Measurements from ENCODE around the gene DGKE. TPM values are rescaled to one million over a fixed set of nuclear protein-coding genes. Genes with fewer than 3 reads are reported as not detected.

Gene DGKE
- total and polyA plus RNA-seq, 2 of the 13 experiments (the other 11 are each of a cell fraction or from before 2014, with no cell fraction given) = 3.2 to 5.3 TPM

DNA sequence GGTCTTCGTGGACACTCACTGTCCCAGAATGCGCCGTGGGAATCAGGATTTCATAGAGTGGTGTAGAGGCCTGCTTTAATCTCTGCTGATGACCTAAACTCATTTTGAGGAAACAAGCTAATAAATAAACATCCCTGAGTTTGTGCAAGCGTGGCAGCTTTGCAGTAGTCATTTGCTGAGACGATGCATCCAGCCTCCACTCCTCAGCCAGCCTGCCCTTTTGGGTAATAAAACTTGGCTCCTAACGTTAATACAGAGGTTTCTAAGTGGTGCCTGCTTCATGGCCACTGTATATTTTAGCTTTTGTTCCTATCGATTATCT lies 1.3 kb downstream of the DGKE start:
- no peak for ATAC-seq
- Histone ChIP-seq H3K27ac (ENCODE audit: extremely low read length, insufficient read depth, low read length) (peak overlapping the region; percentile 50), H3K9ac (ENCODE audit: insufficient read depth, low read depth, low read length) (peak overlapping the region; percentile 66), H3K9me3 (ENCODE audit: low read length) (no peaks in the 10 kb centered on the region), H2AFZ (ENCODE audit: low read length) (no peak overlapping the region), H4K20me1 (ENCODE audit: insufficient read depth, low read length) (no peaks in the 10 kb centered on the region), H3K36me3 (replicated peaks in 1 of 2; ENCODE audit: control insufficient read depth in 1 of 2, insufficient read depth in 2 of 2, low read length in 2 of 2) (no peaks in the 10 kb centered on the region), H3K4me3 (replicated peaks in 1 of 3; ENCODE audit: insufficient read depth in 1 of 3, low read depth in 2 of 3, low read length in 3 of 3) (peak overlapping the region; percentile 69 to 86 (median 75)), H3K4me1 (ENCODE audit: insufficient read depth, low read length) (peaks cover 54% of the 10 kb centered on the region), H3K4me2 (ENCODE audit: low read depth, low read length) (peak overlapping the region; percentile 96), H3K27me3 (ENCODE audit: control insufficient read depth in 1 of 2, insufficient read depth in 2 of 2, low read length in 2 of 2) (no peaks in the 10 kb centered on the region; a peak in 1 of 5 replicates), H3K79me2 (ENCODE audit: insufficient read depth, low read length) (no peaks in the 10 kb centered on the region)
- WGBS (ENCODE audit: low lambda C conversion rate) = 43% methylated on average over 7 of the region's 7 CpGs
- no peak for FAIRE-seq
- no TSS peak for BruUV-seq (replicated peaks)
- CTCF ChIA-PET (ENCODE audit: low intra/inter-chr PET ratio, low total read pairs) = no interaction called here
- in situ Hi-C loops (cut with HindIII; ENCODE audit: extremely low pct_ligation_motif_present, low pct_unique_long_range_greater_than_20kb) = no loop called here
- TF ChIP-seq ZNF317 (CRISPR knock-in tag; IDR thresholded peaks at IDR 0.05) = no peak
- TF ChIP-seq, protein P1, sequence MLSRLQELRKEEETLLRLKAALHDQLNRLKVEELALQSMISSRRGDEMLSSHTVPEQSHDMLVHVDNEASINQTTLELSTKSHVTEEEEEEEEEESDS (CRISPR knock-in tag; IDR thresholded peaks at IDR 0.05; ENCODE audit: borderline replicate concordance) = no peak
- 0 out of 2 replicates have a peak, but pooled peaks have one; percentile 13 for TF ChIP-seq SATB2 (CRISPR knock-in tag; IDR thresholded peaks at IDR 0.05)
- no peak for TF ChIP-seq PHF8 (CRISPR knock-in tag; IDR thresholded peaks at IDR 0.05)
- 0 out of 2 replicates have a peak, but pooled peaks have one; percentile 5 for TF ChIP-seq ZFP90 (CRISPR knock-in tag; IDR thresholded peaks at IDR 0.05; ENCODE audit: borderline replicate concordance)
- no peak for TF ChIP-seq ZFP36L2 (CRISPR knock-in tag; IDR thresholded peaks at IDR 0.05)
- no peak for TF ChIP-seq BRD4 (CRISPR knock-in tag; IDR thresholded peaks at IDR 0.05)
- TF ChIP-seq ZNF205 (CRISPR knock-in tag; IDR thresholded peaks at IDR 0.05) = no peak
- no peak for TF ChIP-seq GLI4 (CRISPR knock-in tag; IDR thresholded peaks at IDR 0.05; ENCODE audit: borderline replicate concordance)
- no peak for TF ChIP-seq U2AF1 (optimal IDR thresholded peaks at IDR 0.05; ENCODE audit: low read depth, low read length)
- no peak for TF ChIP-seq ZNF879 (CRISPR knock-in tag; IDR thresholded peaks at IDR 0.05)
- no peak for TF ChIP-seq U2AF2 (IDR thresholded peaks at IDR 0.05; ENCODE audit: low read depth, low read length)
- TF ChIP-seq THRA (CRISPR knock-in tag; IDR thresholded peaks at IDR 0.05; ENCODE audit: borderline replicate concordance) = no peak
- TF ChIP-seq ZC3H4 (CRISPR knock-in tag; IDR thresholded peaks at IDR 0.05; ENCODE audit: borderline replicate concordance) = no peak
- TF ChIP-seq ZNF567 (CRISPR knock-in tag; IDR thresholded peaks at IDR 0.05; ENCODE audit: borderline replicate concordance) = no peak
- TF ChIP-seq DR1 (CRISPR knock-in tag; IDR thresholded peaks at IDR 0.05) = 0 out of 2 replicates have a peak, but pooled peaks have one; percentile 3
- TF ChIP-seq FOXO1 (CRISPR knock-in tag; IDR thresholded peaks at IDR 0.05) = 0 out of 2 replicates have a peak, but pooled peaks have one; percentile 5
- no peak for TF ChIP-seq HOXA7 (CRISPR knock-in tag; IDR thresholded peaks at IDR 0.05)
- DNase-seq (ENCODE audit: low spot score) = no peak
- POLR2A ChIA-PET = interaction anchor here (0.8 to 2.6 kb wide), 2 partner anchors 16 to 79 kb away, joined by 3 to 25 read pairs; partner anchors contain the start of gene TRIM25
- intact Hi-C loops (cut with micrococcal nuclease; ENCODE audit: unreplicated experiment) = loop anchor here (2.0 kb wide), 1 partner anchor 16 kb away; no protein-coding TSS in a partner anchor

Data from HepG2 (cell line).